ENCODE measurements around the gene CACNA2D3.

Gene CACNA2D3

DNA sequence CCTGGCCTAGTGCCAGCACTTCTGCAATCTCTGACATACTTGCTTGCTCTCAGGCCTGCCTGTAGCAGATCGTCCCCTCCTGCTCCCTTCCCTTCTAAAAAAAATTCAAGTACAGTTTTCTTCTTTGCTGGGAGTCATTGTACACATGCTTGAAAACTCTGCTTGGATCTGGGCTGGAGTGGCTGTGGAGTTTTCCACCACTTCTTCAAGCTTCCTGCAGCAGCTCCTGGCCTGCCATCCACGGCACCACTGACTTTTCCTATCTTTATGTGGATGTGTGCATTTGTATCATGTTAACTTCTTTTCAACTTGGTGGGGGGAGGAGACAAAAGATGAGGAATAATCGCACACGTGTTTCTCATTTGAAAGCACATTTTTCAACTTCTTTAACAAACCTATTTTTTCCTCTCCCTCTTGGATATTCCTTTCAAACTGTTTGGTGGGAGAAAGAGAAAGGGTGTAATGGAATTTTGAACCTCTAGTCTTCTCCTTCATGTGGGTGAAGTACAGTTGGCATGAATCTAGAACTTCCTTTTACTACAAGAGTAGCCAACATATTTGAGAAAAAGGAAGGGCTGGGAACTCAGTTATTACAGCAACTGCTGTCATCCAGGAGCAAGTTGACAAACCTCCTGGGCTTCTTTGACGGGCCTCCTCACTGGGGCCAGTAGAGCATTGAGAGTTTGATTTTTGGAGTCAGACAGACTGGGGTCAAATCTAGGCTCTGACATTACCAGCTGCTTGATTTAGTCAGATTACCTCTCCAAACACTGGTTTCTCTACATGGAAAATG, 866.7 kb downstream of the CACNA2D3 start:
- no peak for DNase-seq

DNA sequence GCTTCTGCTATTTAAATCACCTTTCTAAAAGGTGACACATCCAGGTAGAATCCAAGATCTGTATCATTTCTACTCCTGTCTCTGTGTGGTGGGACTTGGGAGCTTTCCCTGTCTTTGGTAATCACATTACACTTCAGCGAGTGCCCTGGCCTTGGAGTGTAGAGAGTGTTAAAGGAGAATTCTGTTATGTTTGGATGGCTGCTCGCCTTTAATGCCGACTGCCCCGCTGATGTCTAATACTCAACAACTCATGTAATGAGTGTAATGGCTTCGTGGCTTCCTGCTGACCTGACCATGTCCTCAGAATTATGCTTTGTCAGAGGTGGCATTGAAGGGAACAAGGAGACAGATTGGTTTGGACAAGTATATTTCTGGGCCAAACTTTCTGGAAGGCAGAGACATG, 871.8 kb downstream of the CACNA2D3 start:
- no peak for DNase-seq

DNA sequence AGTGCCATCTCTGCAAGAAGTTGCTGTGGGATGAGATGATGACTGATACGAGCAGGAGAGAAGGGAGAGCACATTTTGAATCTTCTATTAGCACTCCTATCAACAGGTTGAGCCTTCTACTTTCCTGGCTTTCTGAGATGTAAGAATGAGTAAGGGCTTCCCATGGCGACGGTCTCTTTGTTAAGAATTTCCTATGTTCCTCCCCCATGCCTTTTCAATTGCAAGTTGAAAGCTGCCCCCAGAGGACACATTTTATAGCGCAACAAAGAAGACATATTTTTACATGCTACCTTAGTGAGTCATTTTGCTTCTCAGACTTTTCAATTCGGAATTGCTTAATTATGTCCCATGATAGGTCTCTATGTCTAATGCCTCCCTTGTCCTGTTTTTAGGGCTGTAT, 876.8 kb downstream of the CACNA2D3 start:
- no peak for DNase-seq

DNA sequence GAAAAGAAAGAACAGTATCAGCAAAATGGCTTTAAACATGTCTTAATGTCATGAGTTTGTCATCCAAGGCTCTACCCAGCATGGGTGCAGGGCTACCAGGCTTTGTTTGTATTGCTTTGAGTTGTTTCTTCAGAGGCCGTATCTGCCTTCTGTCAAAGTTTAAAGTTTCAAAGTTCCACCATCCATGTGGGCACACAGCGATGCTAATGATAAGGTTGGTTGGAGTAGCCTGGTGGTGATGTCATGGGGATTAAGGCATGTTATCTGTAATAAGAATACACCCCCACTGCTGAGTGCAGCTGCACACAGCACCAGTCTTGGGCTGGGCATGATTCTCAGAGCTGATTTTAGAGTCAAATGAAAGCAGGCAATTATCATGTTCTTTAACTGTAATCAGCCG, 877.5 kb downstream of the CACNA2D3 start:
- no peak for DNase-seq

DNA sequence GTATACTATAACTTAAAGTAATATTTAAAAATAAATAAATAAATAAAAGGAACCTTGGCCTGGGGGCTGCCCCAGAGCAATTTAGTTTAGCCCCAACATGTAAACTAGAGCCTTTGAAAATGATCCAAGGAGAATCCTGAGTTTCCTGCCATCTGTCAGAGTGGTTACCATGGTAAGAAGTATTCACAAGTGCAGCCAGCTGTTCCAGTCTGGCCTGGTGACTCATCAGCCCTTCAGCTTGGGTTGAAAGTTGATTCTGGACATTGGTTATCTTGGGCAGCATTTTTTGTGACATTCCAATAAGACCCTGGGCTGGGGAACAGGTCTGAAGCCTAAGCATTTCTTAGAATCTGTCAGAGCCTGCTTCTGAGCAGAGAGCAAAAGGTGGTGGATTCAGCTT, 878.2 kb downstream of the CACNA2D3 start:
- DNase-seq: no peak

DNA sequence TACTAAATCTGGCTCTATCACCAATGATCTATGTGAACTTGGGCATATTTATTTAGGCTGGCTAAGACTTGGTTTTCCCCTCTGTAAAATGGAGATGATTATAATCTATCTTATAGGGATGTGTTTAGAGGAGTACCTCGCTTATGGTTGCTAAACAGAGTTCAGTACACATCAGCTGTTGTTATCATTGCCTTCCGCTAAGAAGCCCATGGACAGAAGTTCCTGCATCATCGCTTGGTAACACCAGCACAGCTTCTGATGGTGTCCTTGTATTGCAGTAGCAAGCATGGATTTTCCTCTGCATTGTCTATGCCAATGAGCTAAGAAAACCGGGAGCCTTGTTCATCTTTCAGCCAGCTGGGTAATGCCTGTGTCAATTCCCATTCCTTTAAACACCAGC, 878.6 kb downstream of the CACNA2D3 start:
- no peak for DNase-seq

DNA sequence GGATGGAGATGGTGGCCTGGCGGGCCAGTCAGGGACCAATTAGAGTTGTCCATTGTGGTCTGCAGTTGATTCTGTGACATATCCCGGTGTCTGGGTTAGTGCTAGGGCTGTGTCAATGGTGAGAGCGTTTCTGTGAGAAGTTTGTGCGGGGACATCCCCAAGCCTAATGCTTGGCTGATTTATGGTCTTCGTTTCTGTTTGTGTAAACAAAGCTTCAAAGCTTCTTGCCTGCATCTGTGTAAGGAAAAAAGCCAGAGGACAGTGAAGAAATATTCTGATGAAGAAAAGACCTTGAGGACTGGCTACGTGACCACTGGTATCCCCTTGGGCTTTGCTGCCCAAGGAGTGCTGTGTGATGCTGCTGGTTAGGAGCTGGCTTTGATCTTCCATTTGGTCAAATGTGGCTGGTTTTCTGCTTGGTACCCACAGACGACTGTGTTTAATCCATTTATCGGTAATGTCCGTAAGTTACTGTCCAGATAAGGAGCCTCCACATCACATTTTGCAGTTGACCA, 880.1 kb downstream of the CACNA2D3 start:
- no peak for DNase-seq

DNA sequence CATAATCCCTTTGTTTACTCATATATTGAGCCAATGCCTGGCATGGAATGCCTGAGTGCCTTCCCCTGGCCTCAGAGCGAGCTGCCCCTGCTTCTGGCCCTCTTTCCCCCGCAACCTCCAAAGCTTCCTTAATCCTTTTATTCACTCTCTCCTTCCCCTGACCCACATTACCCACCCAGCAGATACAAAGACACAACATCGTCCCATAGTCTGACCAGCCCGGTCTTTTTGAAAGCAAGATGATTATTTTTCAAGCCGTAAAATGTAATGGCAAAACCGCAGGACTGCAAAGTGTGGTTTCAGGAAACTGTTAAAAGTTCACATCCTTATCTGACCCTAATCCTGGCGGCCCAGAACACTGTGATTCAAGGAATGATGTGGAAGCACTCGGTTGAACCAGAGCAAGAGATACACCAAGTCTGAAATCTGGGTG, 883.9 kb downstream of the CACNA2D3 start:
- no peak for DNase-seq

DNA sequence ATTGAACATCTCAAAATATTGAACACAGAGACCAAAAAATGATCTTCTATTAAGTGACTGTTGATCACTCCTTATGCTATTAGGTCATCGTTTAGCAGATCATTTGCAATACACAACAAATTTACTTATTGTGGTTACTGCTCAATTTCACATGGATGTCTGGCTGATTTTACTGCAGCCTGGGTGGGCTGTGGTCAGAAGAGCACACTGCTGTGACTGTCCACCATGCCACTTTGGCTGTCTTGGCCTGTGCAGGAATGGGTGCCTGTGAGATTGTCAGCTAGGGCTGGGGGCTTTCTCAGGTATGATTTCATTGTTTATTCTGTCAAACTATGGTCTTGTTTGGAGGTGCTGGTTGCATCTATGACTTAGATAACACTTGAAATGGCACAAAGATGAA, 885.6 kb downstream of the CACNA2D3 start:
- DNase-seq: no peak

DNA sequence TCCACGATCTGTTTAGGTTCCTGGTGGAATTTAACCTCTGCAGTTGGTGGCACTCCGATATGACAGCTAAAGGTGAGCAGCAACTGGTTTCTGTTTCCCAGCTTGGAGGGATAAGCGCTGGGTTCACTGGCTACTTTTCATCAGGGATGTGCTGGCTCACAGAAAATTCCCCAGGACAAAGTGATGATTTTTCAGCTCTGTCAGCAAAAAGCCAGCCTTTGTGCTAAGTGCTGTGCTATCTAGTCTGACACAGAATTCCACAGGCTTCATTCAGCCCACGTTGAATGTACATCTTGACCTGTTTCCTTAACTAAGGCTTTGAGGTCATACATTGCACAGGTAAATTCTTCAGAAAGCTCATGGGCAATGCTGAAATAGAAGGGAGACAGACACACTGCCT, 887.0 kb downstream of the CACNA2D3 start:
- DNase-seq: no peak

DNA sequence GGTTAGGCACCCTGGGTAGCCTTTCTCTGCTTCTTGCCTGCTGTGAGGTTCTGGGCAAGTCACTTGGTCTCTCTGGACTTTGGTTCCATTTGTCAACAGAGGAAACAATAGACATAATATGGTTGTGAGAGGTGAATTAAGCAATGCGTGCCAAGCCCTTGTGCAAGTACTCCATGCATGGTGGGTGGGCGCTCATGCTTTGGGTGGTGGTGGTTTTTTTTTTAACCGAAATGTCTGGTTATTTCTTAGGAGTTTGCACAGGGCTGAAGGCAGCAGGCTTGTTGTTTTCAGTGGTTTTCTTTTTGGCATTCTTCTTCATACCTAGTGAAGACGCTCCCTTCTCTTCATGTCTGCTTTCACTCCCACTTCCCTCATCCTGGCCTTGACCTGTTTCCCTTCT, 889.7 kb downstream of the CACNA2D3 start:
- no peak for DNase-seq

DNA sequence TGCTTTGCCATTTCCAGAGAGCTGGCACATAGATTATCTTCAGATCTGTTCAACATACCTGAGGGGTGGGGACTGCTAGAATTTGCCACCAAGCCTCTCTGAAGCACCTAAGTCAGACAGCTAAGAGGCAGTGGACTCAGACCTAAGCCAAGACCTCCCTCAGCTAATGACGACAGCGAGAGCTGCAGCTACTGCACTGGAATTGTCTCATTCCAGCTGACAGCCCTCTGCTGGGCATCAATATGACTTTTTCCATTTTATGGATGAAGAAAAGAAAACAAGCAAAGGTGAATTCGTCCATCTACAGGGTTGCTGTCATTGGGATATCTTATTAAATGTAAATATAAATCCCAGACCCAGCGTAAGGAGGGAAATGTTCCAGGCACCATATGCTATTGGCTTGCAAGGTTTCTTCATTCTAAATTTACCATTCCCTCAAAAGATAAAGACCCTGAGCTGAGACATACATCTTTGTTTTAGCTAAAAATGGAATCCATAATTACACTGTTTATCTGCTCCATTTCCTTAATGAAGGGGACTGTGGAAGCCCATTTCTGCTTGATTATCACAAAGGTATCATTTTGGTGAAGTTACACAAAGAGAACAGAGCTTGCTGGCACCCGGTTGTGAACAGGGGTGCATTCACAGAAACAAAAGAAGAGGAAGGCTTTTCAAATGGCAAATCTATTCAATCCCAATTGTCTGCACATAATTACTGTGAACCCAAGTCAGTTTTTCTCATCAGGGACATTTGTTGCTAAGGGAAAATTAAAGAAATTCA, 891.0 kb downstream of the CACNA2D3 start:
- DNase-seq: no peak

DNA sequence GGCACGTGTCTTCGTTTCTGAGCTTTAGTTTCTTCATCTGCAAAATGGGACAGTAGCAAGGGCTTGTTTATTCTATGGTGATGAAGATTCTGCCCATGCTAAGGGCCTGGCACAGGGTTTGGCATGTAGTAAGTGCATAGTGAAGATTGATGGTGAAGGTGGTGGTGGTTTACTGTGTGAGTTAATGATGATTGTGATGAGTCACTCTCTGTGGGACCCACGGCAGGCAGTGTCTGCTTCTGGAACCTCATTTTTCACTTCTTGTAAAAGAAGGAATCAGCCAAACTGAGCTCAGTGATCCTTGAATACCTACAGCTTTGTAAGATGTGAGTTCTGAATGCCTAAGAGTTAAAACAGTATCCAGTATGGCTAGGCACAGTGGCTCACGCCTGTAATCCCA, 891.7 kb downstream of the CACNA2D3 start:
- DNase-seq: no peak

DNA sequence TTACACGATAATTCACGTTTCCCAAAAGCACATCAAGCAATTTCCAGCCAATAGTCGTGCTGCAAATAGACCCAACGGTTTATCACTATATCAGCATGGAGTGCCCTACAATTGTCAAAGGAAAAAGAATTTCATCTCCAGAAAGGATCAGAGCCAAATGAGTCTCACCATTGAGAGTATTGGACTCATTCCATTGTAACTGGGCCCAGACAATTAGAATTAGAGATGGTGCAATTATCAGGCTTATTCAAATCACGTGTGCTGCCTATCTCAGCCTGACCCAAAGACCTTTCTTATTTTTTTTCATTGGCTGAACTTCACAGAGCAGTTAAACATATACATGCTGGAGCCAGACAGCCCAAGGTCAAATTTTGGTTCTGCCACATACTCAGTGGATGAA, 892.6 kb downstream of the CACNA2D3 start:
- DNase-seq: no peak

DNA sequence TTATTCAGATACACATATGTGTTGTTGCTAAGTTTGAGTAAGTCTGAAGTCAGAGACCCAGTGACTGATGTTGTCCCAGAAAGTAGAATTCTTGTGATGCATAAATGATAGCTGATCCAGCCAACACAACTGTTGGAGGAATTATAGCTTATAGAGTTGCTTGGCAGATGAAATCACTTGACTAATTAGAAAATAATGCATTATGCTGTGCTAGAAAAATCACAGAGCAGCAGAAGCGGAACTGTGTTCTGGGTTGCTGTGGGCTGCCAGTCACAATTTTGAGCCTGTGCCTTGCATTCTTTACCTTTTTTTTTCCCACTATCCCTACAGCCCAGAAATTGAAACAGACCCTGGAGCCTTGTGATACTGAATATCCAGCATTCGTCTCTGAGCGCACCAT, 895.5 kb downstream of the CACNA2D3 start:
- DNase-seq: no peak

DNA sequence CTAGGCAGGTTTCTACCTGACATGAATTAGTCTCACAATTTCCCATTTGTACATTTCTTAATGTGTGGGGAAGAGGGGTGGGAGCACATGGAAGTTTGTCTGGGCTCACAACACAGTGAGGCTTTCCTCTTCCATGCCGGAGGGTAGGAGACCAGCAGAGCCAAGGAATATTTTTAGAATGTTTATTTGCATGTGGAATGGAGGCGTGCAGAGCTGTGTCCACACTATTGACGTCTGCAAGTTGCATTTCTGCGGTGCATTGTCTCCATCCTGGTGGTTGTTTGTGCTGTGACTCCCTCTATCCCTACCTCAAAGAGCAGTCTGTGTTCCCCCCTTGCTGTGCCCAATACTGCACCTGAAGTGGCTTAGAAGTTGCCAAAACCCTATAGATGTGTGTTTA, 908.6 kb downstream of the CACNA2D3 start:
- DNase-seq: no peak

DNA sequence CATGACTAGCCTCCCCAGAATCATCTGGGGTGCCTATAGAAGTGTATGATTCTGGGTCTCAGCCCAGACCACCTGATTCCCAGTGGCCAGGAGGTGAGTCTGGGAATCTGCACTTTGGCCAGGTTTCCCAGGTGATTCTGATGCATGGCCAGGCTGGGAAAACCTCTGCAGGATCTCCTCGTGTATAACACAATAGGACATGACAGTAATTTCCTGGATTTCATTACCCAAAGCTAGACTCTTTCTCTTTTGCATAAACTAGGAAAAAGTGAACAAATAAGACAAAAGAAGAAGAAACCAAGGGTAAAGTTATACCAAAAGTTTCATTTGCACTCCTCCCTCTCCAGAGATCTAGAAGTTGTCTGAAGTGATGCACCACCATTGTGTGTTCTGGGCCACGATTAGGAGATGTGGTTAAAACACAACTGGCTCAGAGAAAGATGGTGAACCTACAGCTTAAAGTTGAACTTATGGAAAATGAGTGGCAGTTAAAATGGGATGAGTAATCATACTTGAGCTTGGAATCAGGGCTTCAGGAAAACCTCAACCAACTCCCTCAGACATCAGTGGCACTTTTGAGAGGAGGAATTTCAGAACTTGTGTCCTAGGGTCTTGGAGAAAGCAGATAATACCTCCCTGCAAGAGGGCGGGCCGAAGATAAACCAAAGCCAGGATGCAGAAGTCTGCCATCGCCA, 914.7 kb downstream of the CACNA2D3 start:
- DNase-seq: no peak

DNA sequence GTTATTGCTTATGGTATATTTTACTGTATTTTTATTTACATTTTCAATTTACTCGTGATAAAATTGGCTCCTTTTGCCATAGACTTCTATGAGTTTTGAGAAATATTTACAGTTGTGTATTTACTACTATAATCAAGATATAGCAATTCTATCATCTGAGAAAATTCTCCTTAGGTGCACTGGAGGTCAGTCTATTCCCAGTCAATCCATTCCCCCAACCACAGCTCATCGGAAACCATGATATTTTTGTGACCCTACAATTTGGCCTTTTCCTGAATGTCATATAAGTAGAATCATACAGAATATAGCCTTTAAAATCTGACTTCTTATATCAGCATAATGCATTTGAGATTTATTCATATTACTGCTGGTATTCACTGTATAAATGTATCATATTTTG, 920.2 kb downstream of the CACNA2D3 start:
- no peak for DNase-seq

DNA sequence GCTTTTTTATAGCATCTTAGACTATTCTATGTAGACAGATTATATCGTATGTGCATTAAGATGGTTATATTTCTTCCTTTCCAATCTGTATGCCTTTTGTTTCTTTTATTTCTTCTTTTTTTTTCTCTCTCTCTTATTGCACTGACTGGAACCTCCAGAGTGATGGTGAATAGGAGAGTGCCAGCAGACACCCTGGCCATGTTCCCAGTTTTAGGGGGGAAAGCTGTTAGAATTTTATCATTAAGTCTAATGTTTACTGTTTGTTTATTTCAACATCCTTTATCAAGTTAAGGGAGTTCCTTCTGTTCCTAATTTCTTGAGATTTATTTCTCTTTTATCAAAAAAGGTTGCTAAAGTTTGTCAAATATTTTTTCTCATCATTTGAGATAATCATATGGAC, 922.1 kb downstream of the CACNA2D3 start:
- no peak for DNase-seq

DNA sequence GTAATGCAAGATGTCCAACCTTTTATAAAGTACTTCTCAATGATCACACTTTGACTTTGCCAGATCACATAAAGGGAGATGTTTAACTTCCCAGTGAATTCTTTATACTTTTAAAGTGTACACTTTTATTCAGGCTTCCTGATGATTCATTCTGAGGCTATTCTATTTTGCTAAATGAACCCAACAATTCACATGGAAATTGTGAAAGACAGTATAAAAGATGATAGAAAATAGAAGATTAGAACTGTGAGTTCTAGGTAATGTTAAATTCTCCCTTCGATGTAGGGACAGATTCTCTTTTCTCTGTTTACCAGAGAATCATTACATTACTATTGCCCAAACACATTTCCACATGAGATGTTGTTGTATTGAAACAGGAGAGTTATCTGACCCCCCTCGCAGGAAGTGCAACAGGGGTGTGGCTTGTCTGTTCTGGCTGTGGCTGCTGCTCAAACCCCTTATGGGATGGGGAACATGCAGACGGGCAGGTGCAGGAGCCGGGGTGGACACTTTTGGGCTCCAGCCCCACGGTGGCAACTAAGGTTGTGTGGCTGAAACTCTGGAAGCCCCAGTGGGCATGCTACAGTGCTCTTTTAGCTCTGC, 936.8 kb downstream of the CACNA2D3 start:
- no peak for DNase-seq

DNA sequence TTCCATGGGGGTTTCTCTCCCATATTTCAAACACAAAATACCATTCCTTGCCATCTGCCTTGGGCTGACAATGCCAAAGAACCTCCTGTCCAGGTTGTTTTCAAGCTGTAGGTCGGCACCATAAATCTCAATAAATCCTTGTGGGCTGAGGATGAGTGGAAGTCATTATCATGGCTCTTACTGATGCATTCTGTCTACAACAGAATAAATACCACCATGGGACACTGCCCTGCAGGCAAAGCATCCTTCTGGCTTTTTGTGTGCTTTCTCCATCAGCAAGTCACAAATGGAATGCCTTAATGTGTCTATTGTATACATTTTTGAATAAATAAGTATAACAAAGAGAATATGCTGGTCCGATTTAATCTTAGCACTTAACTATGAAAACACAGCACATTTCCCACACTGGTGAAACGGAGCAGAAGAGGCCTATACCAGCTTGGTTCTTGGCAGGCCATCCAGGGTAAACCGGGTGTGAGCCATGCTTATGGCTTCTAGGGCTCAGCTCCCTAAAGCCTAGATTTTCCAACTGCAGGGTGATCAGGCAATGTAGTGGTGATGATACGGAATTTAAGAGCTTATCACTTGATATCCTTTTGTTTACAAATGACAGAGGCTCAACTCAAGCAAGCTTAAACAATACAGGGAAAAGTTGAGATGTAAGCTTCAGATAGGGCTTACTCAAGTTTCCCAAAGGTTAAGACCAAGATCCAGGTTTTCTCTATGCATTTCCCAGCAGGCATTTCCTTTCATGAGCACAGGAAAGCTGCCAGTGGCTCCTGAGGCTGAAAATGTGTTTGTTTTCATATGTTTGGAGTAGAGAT, 938.8 kb downstream of the CACNA2D3 start:
- no peak for DNase-seq

DNA sequence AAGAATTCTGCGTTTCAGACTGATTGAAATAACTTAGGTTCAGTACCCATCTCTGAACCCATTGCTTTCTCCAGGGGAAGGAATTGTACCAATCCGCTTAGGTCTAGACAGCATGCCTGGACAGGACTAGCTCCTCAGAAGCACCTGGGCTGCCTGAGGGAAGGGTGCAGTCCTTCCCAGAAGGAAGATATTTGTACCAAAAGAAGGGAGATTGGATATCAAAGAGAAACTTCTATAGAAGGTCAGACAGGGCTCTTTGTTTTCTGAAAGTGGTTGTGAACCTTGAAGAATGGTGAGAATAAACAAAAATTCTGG, 939.3 kb downstream of the CACNA2D3 start:
- DNase-seq: no peak
